ENCODE data around the gene VAC14.

VAC14 gene

DNA sequence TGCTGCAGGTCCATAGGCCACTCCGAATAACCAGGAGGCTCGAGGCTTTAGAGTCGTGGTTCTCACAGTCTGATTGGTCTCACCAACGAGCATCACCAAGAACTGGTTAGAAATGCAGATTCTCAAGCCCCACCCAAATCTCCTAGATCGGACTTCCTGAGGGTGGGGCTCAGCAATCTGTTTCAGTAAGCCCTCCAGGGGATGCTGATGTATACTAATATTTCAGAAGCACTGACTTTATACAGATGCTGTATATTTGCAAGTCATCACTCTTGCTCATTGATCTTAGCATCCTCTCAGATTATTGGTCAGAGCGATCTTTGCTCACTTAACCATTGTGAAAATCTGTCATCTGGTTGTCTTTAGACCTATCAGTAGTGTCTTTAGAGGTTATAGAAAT, 4.4 kb upstream of the VAC14 start:
- H3K4me1 ChIP-seq (ENCODE audit: insufficient read depth, low read length, severe bottlenecking): peaks cover 15% of the 10 kb centered on the region
- no peaks in the 10 kb centered on the region for H3F3A ChIP-seq (ENCODE audit: insufficient read depth, low read length)
- H3K27ac ChIP-seq (ENCODE audit: low read depth, low read length, poor library complexity, severe bottlenecking): no peak overlapping the region
- H3K27me3 ChIP-seq (ENCODE audit: insufficient read depth, low read length): no peaks in the 10 kb centered on the region
- H3K9me3 ChIP-seq (ENCODE audit: low read length): no peaks in the 10 kb centered on the region
- H2AFZ ChIP-seq (ENCODE audit: low read length): no peak overlapping the region
- H3K4me3 ChIP-seq (ENCODE audit: low read depth, low read length, poor library complexity, severe bottlenecking): no peak overlapping the region
- H3K36me3 ChIP-seq (ENCODE audit: insufficient read depth, low read length): no peaks in the 10 kb centered on the region
- no peak overlapping the region for H3K4me2 ChIP-seq (ENCODE audit: low read length)
- H3K9ac ChIP-seq (ENCODE audit: low read length): no peak overlapping the region
- H3K79me2 ChIP-seq (ENCODE audit: insufficient read depth, low read length): peaks cover 2% of the 10 kb centered on the region
- no peaks in the 10 kb centered on the region for H3K9me2 ChIP-seq (ENCODE audit: low read depth, low read length)
- no peak for TF ChIP-seq EZH2 (IDR thresholded peaks at IDR 0.05; ENCODE audit: borderline replicate concordance, low read length)
- TF ChIP-seq, protein P1, sequence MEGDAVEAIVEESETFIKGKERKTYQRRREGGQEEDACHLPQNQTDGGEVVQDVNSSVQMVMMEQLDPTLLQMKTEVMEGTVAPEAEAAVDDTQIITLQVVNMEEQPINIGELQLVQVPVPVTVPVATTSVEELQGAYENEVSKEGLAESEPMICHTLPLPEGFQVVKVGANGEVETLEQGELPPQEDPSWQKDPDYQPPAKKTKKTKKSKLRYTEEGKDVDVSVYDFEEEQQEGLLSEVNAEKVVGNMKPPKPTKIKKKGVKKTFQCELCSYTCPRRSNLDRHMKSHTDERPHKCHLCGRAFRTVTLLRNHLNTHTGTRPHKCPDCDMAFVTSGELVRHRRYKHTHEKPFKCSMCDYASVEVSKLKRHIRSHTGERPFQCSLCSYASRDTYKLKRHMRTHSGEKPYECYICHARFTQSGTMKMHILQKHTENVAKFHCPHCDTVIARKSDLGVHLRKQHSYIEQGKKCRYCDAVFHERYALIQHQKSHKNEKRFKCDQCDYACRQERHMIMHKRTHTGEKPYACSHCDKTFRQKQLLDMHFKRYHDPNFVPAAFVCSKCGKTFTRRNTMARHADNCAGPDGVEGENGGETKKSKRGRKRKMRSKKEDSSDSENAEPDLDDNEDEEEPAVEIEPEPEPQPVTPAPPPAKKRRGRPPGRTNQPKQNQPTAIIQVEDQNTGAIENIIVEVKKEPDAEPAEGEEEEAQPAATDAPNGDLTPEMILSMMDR (IDR thresholded peaks at IDR 0.05; ENCODE audit: low read length): no peak
- H4K20me1 ChIP-seq (ENCODE audit: insufficient read depth, low read length): no peaks in the 10 kb centered on the region

GRCh38 chr16:70804734-70805169, 3.8 kb upstream of the VAC14 start:
- peaks cover 20% of the 10 kb centered on the region for H3K4me1 ChIP-seq (ENCODE audit: insufficient read depth, low read length, severe bottlenecking)
- TF ChIP-seq, protein P1 (IDR thresholded peaks at IDR 0.05; ENCODE audit: low read length): no peak
- no peaks in the 10 kb centered on the region for H3F3A ChIP-seq (ENCODE audit: insufficient read depth, low read length)
- H3K9me2 ChIP-seq (ENCODE audit: low read depth, low read length): no peaks in the 10 kb centered on the region
- H3K36me3 ChIP-seq (ENCODE audit: insufficient read depth, low read length): no peaks in the 10 kb centered on the region
- no peak overlapping the region for H3K9ac ChIP-seq (ENCODE audit: low read length)
- H2AFZ ChIP-seq (ENCODE audit: low read length): no peak overlapping the region
- H3K9me3 ChIP-seq (ENCODE audit: low read length): no peaks in the 10 kb centered on the region
- no peak overlapping the region for H3K4me3 ChIP-seq (ENCODE audit: low read depth, low read length, poor library complexity, severe bottlenecking)
- H4K20me1 ChIP-seq (ENCODE audit: insufficient read depth, low read length): no peaks in the 10 kb centered on the region
- no peaks in the 10 kb centered on the region for H3K27me3 ChIP-seq (ENCODE audit: insufficient read depth, low read length)
- peaks cover 8% of the 10 kb centered on the region for H3K79me2 ChIP-seq (ENCODE audit: insufficient read depth, low read length)
- H3K27ac ChIP-seq (ENCODE audit: low read depth, low read length, poor library complexity, severe bottlenecking): no peak overlapping the region
- no peak overlapping the region for H3K4me2 ChIP-seq (ENCODE audit: low read length)

DNA sequence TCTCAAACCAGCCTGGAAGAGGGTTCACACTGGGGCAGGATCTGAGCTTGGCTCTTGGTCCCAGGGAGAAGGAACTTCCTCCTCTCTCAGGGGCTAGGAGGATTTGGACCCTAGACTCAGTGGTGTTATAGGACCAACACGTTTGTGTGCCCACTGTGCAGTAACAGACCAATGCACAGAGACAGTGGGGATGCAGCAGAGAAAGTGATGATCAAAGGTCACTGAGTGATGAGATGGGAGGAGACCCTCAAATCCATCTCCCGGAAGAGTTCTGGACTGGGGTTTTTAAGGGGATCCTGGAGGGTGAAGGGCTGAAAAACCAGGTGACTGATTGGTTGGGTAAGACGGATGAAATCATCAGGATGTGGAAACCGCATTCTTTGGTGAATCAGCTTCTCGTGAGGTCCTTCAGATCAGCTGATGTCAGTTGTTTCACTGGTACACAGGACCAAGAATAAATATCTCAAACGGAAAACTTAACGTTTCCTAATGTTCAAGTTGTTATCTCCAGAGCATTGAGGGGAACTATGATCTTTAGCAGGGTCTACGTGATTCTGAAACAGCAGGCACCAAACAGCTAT, 3.3 kb upstream of the VAC14 start:
- Histone ChIP-seq H3K4me1 (ENCODE audit: insufficient read depth, low read length, severe bottlenecking) (peaks cover 21% of the 10 kb centered on the region), H3K9me2 (ENCODE audit: low read depth, low read length) (no peaks in the 10 kb centered on the region), H3K4me3 (ENCODE audit: low read depth, low read length, poor library complexity, severe bottlenecking) (no peak overlapping the region), H3K9me3 (ENCODE audit: low read length) (no peaks in the 10 kb centered on the region), H4K20me1 (ENCODE audit: insufficient read depth, low read length) (no peaks in the 10 kb centered on the region), H3K79me2 (ENCODE audit: insufficient read depth, low read length) (peaks cover 10% of the 10 kb centered on the region), H2AFZ (ENCODE audit: low read length) (no peak overlapping the region), H3K9ac (ENCODE audit: low read length) (no peak overlapping the region), H3F3A (ENCODE audit: insufficient read depth, low read length) (no peaks in the 10 kb centered on the region), H3K36me3 (ENCODE audit: insufficient read depth, low read length) (no peaks in the 10 kb centered on the region), H3K4me2 (ENCODE audit: low read length) (no peak overlapping the region), H3K27ac (ENCODE audit: low read depth, low read length, poor library complexity, severe bottlenecking) (no peak overlapping the region), H3K27me3 (ENCODE audit: insufficient read depth, low read length) (no peaks in the 10 kb centered on the region)
- TF ChIP-seq EZH2 (IDR thresholded peaks at IDR 0.05; ENCODE audit: borderline replicate concordance, low read length): no peak
- TF ChIP-seq, protein P1 (IDR thresholded peaks at IDR 0.05; ENCODE audit: low read length): no peak

Data from OCI-LY1 (cell line).